Activated effector memory CD4-positive, alpha-beta T cell treated with Interleukin-2 at 50 U/mL for 16 hours (primary cell): ENCODE measurements around the gene ARL2BP.
A peak's percentile ranks its signal among the peaks of the same experiment; 100 is the strongest.

Experiments
- DNase-seq: peaks from one replicate; pipeline ENCODE4 v3.0.0-alpha.2; 2020

Gene ARL2BP

DNA sequence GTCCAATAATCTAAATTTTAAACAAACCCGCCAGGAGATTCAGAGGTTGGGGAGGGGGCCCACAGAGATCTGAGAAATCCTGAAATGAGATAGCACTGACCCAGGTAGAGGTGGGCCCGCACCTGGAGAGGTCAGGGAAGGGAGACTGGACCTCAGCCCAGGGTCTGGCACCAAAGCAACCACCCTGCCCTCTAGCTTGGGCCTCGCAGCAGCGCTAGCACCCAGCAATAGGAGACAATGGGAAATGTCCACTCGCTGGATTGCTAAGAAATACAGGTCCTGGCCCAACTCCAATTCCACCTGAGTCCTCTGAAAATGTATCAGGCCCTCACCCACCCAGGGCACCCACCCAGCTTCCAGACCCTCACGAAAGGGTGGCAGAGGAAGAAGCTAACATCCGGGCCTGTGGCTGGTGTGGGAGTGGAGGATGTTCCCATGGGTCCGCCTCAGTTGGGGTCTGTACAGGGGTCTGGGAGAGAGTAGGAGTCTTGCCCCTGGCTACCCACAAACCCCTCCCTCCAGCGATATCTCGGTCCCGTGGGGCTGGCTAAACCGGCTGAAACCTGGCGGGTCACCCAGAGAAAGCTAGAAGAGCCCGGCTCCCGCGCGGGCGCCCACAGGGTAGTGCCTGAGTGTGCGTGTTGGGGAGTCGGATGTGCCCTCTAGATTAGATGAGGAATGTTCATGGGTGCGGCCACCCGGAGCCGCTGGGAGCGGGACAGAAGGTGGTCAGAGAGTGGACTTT, 38.3 kb downstream of the ARL2BP start:
- DNase-seq: no peak

DNA sequence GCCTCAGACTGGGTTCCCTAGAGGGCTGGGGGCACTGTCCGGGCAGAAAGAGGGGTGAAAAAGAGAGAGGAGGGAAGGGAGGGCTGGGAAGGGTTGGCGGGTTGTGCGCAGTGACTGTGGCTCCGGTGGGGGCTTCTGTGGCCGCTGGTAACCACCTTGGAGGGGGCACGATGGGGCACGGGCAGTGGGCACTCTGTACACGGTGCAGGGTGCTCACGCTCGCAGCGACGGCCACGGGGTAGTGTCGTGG, 38.8 kb downstream of the ARL2BP start:
- no peak for DNase-seq

- peak; percentile 29 for DNase-seq
Observed at GRCh38 chr16:57284209-57284951, 39.3 kb downstream of the ARL2BP start, which contains the start of gene PLLP. PLLP (minus strand) TSS chr16:57284672; CDS start chr16:57284540, 132 bp downstream.

DNA sequence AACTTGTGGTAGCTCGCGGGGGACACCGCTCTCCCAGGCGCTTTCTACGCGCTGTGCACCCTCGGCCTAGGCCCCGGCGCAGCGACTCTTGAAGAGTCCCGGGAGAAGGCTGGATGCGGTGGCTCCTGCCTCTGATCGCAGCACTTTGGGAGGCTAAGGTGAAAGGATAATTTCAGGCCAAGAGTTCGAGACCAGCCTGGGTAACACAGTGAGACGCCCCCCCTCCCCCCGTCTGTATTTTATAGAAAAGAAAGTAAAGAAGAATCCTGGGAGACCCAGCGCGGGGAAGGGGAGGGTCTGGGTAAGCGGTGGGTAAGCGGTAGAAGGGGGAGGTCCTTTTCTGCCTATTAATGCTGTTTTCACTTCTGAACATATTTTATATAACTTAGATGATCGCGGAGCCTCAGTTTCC, 39.9 kb downstream of the ARL2BP start:
- DNase-seq: no peak

DNA sequence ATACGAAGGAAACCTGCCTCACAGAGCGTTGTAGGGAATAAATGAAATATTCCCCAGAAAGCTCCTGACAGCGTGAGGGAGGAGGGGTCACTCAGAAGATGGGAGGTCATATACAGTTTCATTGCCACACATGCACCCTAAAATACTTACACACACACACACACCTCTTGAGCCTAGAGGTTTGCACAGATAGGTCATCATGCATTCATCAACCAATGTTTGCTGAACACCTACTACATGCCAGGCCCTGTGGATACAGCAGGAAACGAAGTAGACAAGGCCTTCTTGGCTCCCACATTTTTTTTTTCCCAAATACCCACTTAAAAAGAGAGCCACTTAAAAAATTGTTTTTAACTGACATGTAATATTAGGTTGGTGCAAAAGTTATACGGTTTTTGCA, 40.3 kb downstream of the ARL2BP start:
- no peak for DNase-seq

GRCh38 chr16:57289391-57290257, 44.6 kb downstream of the ARL2BP start:
- no peak for DNase-seq

DNA sequence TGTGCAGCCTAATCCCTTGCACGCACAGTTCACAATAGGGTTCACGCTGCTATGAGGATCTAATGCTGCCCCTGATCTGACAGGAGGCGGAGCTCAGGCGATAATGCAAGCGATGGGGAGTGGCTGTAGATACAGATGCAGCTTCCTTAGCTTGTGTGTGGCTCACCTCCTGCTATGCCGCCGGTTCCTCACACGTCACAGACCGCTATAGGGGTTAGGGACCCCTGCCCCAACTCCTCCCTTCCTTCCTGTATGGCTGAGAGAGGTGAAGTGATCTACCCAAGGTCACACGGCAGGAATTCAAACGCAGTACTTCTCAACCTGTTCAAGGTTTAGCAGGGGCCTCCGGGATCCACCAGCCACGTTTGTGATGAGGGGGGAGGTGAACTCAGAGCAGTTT, 52.8 kb downstream of the ARL2BP start:
- peak; percentile 40 for DNase-seq

DNA sequence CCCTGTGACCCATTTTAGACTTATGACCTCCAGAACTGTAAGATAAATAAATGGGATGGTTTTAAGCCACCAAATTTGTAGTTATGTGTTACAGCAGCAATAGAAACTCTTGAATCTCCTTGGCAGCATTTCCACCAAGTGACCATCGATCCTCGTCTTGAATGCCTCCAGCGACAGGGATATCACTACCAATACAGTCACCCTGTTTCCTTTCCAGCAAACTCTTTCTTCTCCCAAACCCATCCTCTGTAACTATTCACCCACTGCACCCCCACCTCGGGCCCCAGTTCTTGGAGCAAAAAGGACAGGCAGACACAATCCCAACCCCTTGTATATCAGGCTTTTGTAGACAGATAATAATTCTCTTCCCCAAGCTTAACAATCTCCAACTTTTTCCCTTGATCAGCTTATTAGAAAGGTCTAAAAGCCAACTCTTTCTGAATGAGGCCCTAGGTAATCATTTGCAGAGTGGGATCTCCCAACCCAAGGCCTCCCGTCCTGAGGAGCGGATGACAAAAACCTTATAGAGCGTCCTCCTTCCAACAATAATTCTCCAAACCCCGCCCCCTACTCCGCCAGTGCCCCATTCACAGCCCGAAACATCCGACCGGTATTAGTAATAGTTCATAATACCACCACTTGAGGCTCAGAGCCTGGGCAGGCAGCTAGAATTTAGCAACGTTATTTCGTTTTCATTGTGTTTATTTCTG, 54.1 kb downstream of the ARL2BP start:
- DNase-seq: no peak

GRCh38 chr16:57299719-57300386, 54.8 kb downstream of the ARL2BP start:
- peak; percentile 64 for DNase-seq

- DNase-seq: peak; percentile 99
Observed at GRCh38 chr16:57300387-57301125, 55.5 kb downstream of the ARL2BP start.

- no peak for DNase-seq
Observed at GRCh38 chr16:57301126-57301817, 56.2 kb downstream of the ARL2BP start.
